OCI-LY3 (cell line): ENCODE data around the gene EEF1AKMT2.

Experiments used
- H2AFZ ChIP-seq: fragments of 200-600, 300-600 bp; shearing (Covaris generic); 2 replicates; pipeline ENCODE4 v1.6.0; 2014; ENCODE audit warnings: antibody characterized with exemption, low read depth, low read length
- H3K27ac ChIP-seq: fragments of 200-600, 300-600 bp; sonication (generic); 2 replicates; pipeline ENCODE4 v1.5.1; 2014; ENCODE audit warnings: mild to moderate bottlenecking, low read length, moderate library complexity, mixed read lengths
- H3K27me3 ChIP-seq: fragments of 200-600, 300-600 bp; sonication (generic); 2 replicates; pipeline ENCODE4 v1.6.1; 2014; ENCODE audit warnings: low read depth, low read length, mixed read lengths
- H3K36me3 ChIP-seq: fragments of 200-600, 300-600 bp; sonication (generic); replicated peaks from 2 replicates; pipeline ENCODE3; 2014; ENCODE audit warnings: low read depth, low read length, mixed read lengths
- H3K4me1 ChIP-seq: fragments of 300-600, 200-600 bp; sonication (generic); 2 replicates; pipeline ENCODE4 v1.6.1; 2014; ENCODE audit warnings: low read length, mixed read lengths
- H3K4me2 ChIP-seq: fragments of 200-600, 300-600 bp; sonication (generic); 2 replicates; pipeline ENCODE4 v1.6.1; 2014; ENCODE audit warnings: low read length, mixed read lengths
- H3K4me3 ChIP-seq: fragments of 300-600, 200-600 bp; sonication (generic); 2 replicates; pipeline ENCODE4 v1.5.1; 2014; ENCODE audit warnings: antibody characterized with exemption, mild to moderate bottlenecking, low read length, moderate library complexity
- H3K79me2 ChIP-seq: fragments of 300-600, 200-600 bp; shearing (Covaris generic); 2 replicates; pipeline ENCODE4 v1.6.1; 2014; ENCODE audit warnings: mild to moderate bottlenecking, low read length, mixed read lengths
- H3K9ac ChIP-seq: fragments of 300-600, 200-600 bp; shearing (Covaris generic); 2 replicates; pipeline ENCODE4 v1.6.0; 2014; ENCODE audit warnings: mild to moderate bottlenecking, low read length, moderate library complexity
- H3K9me3 ChIP-seq: fragments of 200-600, 300-600 bp; shearing (Covaris generic); 2 replicates; pipeline ENCODE4 v1.6.1; 2014; ENCODE audit warnings: low read length, mixed read lengths; ENCODE audit not compliant: insufficient read depth
- H4K20me1 ChIP-seq: fragments of 200-600, 300-600 bp; sonication (generic); 2 replicates; pipeline ENCODE4 v1.6.1; 2016; ENCODE audit warnings: low read length, mixed read lengths; ENCODE audit not compliant: insufficient read depth
- CTCF ChIP-seq: fragments of 200-600, 300-600 bp; sonication (generic); IDR thresholded peaks from 2 replicates; pipeline ENCODE4 v1.5.1; 2014; ENCODE audit warnings: antibody characterized with exemption, low read length, low read depth
- EZH2phosphoT487 ChIP-seq: fragments of 200-600 bp; shearing (Covaris generic); IDR thresholded peaks from 2 replicates; pipeline ENCODE4 v1.6.1; 2018; ENCODE audit warnings: antibody characterized with exemption, mixed run types, low read depth

Gene EEF1AKMT2

GRCh38 chr10:124768791-124769190, 22.9 kb downstream of the EEF1AKMT2 start:
- Histone ChIP-seq H4K20me1 (no peaks in the 10 kb centered on the region), H2AFZ (no peak overlapping the region), H3K4me1 (no peaks in the 10 kb centered on the region), H3K36me3 (peaks cover 4% of the 10 kb centered on the region), H3K4me3 (no peak overlapping the region), H3K27me3 (no peaks in the 10 kb centered on the region), H3K9ac (no peak overlapping the region), H3K4me2 (no peak overlapping the region), H3K9me3 (no peaks in the 10 kb centered on the region), H3K27ac (no peak overlapping the region), H3K79me2 (no peaks in the 10 kb centered on the region)
- TF ChIP-seq EZH2phosphoT487, result no peak
- no peak for TF ChIP-seq CTCF

GRCh38 chr10:124765256-124765655, 26.4 kb downstream of the EEF1AKMT2 start:
- TF ChIP-seq CTCF, result no peak
- TF ChIP-seq EZH2phosphoT487, result no peak
- Histone ChIP-seq H2AFZ (no peak overlapping the region), H3K4me2 (no peak overlapping the region), H3K27ac (no peak overlapping the region), H3K9ac (no peak overlapping the region), H3K9me3 (no peaks in the 10 kb centered on the region), H4K20me1 (no peaks in the 10 kb centered on the region), H3K79me2 (no peaks in the 10 kb centered on the region), H3K4me1 (no peaks in the 10 kb centered on the region), H3K36me3 (peaks cover 9% of the 10 kb centered on the region), H3K4me3 (no peak overlapping the region), H3K27me3 (no peaks in the 10 kb centered on the region)

DNA sequence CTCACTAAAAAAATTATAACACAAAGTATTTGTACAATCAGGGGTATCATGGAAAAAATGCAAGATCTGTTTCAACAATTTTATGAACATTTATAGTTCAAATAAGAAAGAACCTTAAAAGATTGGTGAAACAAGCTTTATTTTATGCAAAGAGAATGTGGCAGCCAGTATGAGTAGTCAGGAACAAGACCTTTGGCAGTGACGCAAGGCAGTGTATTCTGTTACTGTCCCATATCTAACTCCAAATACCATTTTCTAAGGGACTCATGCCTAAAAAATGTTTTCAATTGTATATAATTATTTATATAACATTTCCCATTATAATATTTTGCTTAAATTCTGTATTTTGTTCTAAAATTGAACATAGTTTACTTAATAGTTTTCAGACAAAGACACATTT, 28.4 kb downstream of the EEF1AKMT2 start:
- no peaks in the 10 kb centered on the region for H3K9me3 ChIP-seq
- no peaks in the 10 kb centered on the region for H4K20me1 ChIP-seq
- peaks cover 15% of the 10 kb centered on the region for H3K36me3 ChIP-seq
- no peak for TF ChIP-seq EZH2phosphoT487
- no peak for TF ChIP-seq CTCF
- H3K4me1 ChIP-seq, result no peaks in the 10 kb centered on the region
- no peaks in the 10 kb centered on the region for H3K79me2 ChIP-seq
- no peak overlapping the region for H2AFZ ChIP-seq
- H3K27ac ChIP-seq, result no peak overlapping the region
- no peak overlapping the region for H3K4me2 ChIP-seq
- no peak overlapping the region for H3K4me3 ChIP-seq
- no peaks in the 10 kb centered on the region for H3K27me3 ChIP-seq
- H3K9ac ChIP-seq, result no peak overlapping the region

DNA sequence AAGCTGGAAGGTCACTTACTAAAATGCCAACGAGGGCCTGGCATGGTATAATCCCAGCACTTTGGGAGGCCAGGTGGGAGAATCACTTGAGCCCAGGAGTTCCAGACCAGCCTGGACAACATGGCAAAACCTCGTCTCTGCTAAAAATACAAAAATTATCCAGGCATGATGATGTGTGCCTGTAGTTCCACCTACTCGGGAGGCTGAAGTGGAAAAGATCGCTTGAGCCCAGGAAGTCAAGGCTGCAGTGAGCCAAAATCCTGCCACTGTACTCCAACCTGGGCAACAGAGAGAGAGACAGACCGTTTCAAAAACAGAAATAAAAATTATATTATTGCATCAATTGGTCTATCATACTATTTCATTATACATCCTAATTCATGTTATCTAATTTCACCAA, 29.4 kb downstream of the EEF1AKMT2 start:
- H3K4me1 ChIP-seq, result no peaks in the 10 kb centered on the region
- peaks cover 19% of the 10 kb centered on the region for H3K36me3 ChIP-seq
- H3K9me3 ChIP-seq, result no peaks in the 10 kb centered on the region
- H3K4me2 ChIP-seq, result no peak overlapping the region
- no peak overlapping the region for H3K9ac ChIP-seq
- H2AFZ ChIP-seq, result no peak overlapping the region
- no peaks in the 10 kb centered on the region for H3K79me2 ChIP-seq
- no peak overlapping the region for H3K27ac ChIP-seq
- no peaks in the 10 kb centered on the region for H3K27me3 ChIP-seq
- no peaks in the 10 kb centered on the region for H4K20me1 ChIP-seq
- H3K4me3 ChIP-seq, result no peak overlapping the region
- no peak for TF ChIP-seq CTCF
